ENCODE results near the gene UBE4A. TPM values are rescaled to one million over a fixed set of nuclear protein-coding genes. Genes with fewer than 3 reads are reported as not detected.

Gene UBE4A
- total and polyA plus RNA-seq, 2 of the 4 experiments (the other 2 are of a cell fraction), result 15.2 to 69.7 TPM

GRCh38 chr11:118328745-118329144 lies 30.7 kb upstream of the UBE4A start:
- Histone ChIP-seq H3K4ac (ENCODE audit: low read depth, low read length) (no peak overlapping the region), H2BK5ac (ENCODE audit: low read depth, low read length, poor library complexity, severe bottlenecking) (no peak overlapping the region), H3K27ac (ENCODE audit: insufficient read depth, low read length) (no peak overlapping the region), H3K36me3 (ENCODE audit: control insufficient read depth, insufficient read depth, low read length) (no peaks in the 10 kb centered on the region), H4K20me1 (ENCODE audit: insufficient read depth, low read length) (no peaks in the 10 kb centered on the region), H3K14ac (replicated peaks; ENCODE audit: low read depth, low read length) (no peak overlapping the region), H2AK5ac (ENCODE audit: low read depth, low read length) (no peak overlapping the region), H3K18ac (ENCODE audit: low read depth, low read length) (no peak overlapping the region), H2BK20ac (ENCODE audit: low read depth, low read length) (no peak overlapping the region), H3K79me1 (ENCODE audit: low read depth in 1 of 2, low read length in 2 of 2) (no peaks in the 10 kb centered on the region), H4K91ac (ENCODE audit: insufficient read depth, low read depth, low read length) (no peak overlapping the region), H3K9me3 (ENCODE audit: control insufficient read depth, insufficient read depth, low read length) (no peaks in the 10 kb centered on the region), H4K5ac (ENCODE audit: low read depth, low read length) (no peak overlapping the region), H3K9ac (ENCODE audit: low read depth, low read length) (no peak overlapping the region), H3K9me1 (ENCODE audit: insufficient read depth, low read length) (no peaks in the 10 kb centered on the region), H3K4me2 (ENCODE audit: low read depth, low read length) (no peak overlapping the region), H3K23ac (ENCODE audit: low read depth, low read length) (no peak overlapping the region), H3K4me3 (ENCODE audit: insufficient read depth, low read depth, low read length) (no peak overlapping the region), H3K27me3 (ENCODE audit: control insufficient read depth, insufficient read depth, low read length) (no peaks in the 10 kb centered on the region; the same call in 1 of the 2 replicates), H4K8ac (ENCODE audit: low read depth in 2 of 2, low read length in 2 of 2) (no peak overlapping the region), H3K4me1 (ENCODE audit: control insufficient read depth, insufficient read depth, low read length) (no peaks in the 10 kb centered on the region), H3K56ac (ENCODE audit: extremely low read depth, insufficient read depth, low read length) (no peak overlapping the region), H2BK120ac (ENCODE audit: low read depth, low read length) (no peak overlapping the region), H2AFZ (replicated peaks; ENCODE audit: low read length, poor library complexity) (no peak overlapping the region), H2AK9ac (replicated peaks; ENCODE audit: low read depth, low read length, poor library complexity) (no peak overlapping the region), H2BK15ac (ENCODE audit: low read depth, low read length) (no peak overlapping the region)
- ATAC-seq (ENCODE audit: low read depth), result no peak
- intact Hi-C loops (cut with micrococcal nuclease), result no loop called here
- no TSS peak for BruUV-seq (replicated peaks)
- in situ Hi-C loops (cut with MboI; ENCODE audit: low sequenced_read_pairs), result no loop called here
- dilution Hi-C loops (cut with HindIII; ENCODE audit: low sequenced_read_pairs, unreplicated experiment), result no loop called here
- POLR2A ChIA-PET (ENCODE audit: unreplicated experiment), result no interaction called here
- CTCF ChIA-PET, result no interaction called here
- no peak for DNase-seq
- TF ChIP-seq POLR2A (IDR thresholded peaks at IDR 0.05; ENCODE audit: low read depth, low read length) (no peak), MAFK (IDR thresholded peaks at IDR 0.05; ENCODE audit: low read depth, low read length) (no peak), RFX5 (IDR thresholded peaks at IDR 0.05; ENCODE audit: low read depth, low read length) (no peak), USF2 (IDR thresholded peaks at IDR 0.05; ENCODE audit: low read depth, low read length) (no peak)
